ENCODE results near the gene EFCAB9.

- TF ChIP-seq, protein P1, sequence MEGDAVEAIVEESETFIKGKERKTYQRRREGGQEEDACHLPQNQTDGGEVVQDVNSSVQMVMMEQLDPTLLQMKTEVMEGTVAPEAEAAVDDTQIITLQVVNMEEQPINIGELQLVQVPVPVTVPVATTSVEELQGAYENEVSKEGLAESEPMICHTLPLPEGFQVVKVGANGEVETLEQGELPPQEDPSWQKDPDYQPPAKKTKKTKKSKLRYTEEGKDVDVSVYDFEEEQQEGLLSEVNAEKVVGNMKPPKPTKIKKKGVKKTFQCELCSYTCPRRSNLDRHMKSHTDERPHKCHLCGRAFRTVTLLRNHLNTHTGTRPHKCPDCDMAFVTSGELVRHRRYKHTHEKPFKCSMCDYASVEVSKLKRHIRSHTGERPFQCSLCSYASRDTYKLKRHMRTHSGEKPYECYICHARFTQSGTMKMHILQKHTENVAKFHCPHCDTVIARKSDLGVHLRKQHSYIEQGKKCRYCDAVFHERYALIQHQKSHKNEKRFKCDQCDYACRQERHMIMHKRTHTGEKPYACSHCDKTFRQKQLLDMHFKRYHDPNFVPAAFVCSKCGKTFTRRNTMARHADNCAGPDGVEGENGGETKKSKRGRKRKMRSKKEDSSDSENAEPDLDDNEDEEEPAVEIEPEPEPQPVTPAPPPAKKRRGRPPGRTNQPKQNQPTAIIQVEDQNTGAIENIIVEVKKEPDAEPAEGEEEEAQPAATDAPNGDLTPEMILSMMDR (IDR thresholded peaks at IDR 0.05), result no peak
- TF ChIP-seq POLR2A (IDR thresholded peaks at IDR 0.05), result no peak
These were observed 49.6 kb upstream of the EFCAB9 start for GRCh38 chr5:172144291-172144815.
